ENCODE measurements around the gene CPT1B.

The CPT1B gene

GRCh38 chr22:50584106-50585096, 6.2 kb upstream of the CPT1B start:
- DNase-seq = no peak

- DNase-seq = no peak
Observed at GRCh38 chr22:50583294-50583861, 5.2 kb upstream of the CPT1B start.

- DNase-seq = peak; percentile 96
Observed at GRCh38 chr22:50582493-50583293, 4.5 kb upstream of the CPT1B start, which contains the start of gene CHKB. CHKB (minus strand) TSS chr22:50582849; CDS start chr22:50582781, 68 bp downstream.

DNA sequence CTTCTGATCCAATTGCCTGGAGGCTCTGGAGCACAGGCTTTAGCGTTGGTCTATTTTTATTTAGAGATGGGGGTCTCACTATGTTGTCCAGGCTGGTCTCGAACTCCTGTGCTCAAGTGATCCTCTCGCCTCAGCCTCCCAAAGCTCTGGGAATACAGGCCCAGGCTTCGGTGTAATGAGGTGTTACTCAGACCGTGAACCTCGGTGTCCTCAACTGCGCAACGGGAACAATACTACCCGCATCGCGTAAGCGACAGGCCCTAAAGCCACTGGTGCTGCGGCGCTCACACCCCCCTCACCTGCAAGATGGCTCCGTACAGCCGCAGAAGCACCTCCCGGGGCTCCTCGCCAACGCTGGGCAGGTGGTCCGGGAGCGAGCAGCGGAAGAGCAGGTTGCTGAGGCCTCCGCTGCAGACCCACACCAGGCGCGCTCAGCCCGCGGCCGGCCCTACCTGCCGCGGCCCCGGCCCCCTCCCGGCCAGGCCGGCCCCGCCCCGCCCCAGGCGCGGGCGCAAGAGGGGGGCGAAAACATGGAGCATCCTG, 3.8 kb upstream of the CPT1B start:
- no peak for DNase-seq

- DNase-seq = no peak
Observed at GRCh38 chr22:50581031-50581949, 3.1 kb upstream of the CPT1B start.

- no peak for DNase-seq
Observed at GRCh38 chr22:50579752-50580151, 1.5 kb upstream of the CPT1B start.

DNA sequence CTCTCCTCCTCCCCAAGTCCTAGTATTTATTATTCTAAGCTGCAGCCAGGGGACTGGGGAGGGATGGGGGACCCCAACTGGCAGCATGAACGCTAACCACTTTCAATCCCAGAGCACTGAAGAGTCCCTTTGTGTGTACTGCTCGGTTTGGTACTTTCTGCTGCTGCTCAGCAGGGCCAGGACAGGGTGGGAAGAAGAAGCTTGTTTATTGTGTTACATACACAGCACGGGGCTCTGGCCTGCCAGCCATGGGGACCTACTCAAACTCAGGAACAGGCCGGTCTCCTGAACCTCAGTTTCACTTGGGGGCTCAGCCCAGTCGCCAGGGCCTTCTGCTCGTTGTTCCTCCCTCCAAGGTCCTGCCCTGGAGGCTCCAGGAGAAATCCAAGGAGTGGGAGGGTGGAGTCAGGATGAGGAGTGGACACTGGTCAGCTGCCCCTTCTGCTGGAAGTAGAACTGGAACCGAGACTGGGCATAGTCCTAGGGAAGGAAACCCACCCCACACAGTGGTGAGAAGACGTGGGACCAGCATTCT, 616 bp upstream of the CPT1B start:
- DNase-seq = no peak

- no peak for DNase-seq
Observed at GRCh38 chr22:50577697-50577986, 585 bp downstream of the CPT1B start.

DNA sequence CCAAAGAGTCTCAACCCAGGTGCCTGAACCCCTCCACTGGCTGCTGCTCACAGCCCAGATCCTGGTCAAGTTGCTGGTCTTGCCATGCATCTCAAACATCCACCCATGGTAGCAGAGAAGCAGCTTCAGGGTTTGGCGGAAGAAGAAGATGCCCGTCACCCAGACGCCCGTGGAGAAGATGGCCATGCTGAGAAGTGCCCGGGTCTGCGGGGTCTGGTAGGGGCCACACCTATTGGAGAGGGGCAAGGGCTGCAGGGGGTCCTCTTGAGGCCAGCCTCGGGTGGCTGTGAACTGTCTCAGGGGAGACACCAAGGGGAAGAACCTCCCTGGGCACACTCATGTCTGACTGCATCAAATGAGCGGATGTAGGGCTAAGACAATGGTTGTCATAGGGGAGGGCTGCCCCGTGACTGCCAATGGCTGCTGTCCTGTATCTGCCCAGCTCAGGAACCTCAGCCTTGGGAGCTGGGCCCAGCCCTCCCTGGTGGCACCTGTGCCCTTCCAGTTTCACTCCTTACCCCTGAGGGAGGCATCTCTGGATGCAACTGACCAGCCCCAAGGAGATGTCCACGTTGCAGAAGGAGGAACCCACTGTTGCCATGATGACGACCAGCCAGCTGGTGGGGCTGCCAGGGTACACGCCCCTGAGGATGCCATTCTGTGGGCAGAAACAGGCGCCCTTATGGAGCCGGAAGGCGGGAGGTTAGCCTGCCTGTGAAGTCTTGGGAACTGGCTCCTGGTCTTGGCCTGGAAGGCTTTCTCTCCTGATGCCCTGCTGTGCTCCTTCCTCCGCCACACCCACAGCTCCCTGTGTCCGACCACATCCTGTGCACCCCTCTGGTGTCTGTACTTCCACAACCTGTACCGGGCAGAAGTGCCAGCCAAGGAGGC, 1.2 kb downstream of the CPT1B start:
- DNase-seq = no peak

- no peak for DNase-seq
Observed at GRCh38 chr22:50576070-50576469, 2.2 kb downstream of the CPT1B start.

DNA sequence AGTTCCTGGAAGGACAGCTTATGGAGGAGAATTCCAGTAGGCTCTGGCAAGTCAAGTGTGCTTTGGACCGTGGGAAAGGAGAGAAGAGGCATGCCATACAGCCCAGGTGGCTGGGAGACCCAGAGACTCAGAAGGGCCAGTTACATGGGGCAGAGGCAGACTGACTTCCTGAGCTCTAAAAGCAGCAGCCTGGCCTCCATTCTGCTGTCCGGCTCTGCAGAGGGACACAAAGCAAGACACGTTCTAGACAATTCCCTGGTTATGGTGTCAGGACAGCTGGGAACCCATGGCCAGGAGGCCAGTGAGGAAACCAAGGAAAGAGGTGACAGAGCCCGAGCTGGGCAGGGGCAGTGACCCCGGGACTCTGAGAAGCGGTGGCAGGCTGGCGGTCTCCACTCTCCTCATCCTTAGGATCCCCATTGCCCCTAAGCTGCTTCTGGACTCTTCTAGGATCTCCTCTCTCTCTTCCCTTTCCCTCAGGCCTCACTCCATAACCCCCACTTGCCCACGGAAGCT, 2.7 kb downstream of the CPT1B start:
- no peak for DNase-seq

- no peak for DNase-seq
Observed at GRCh38 chr22:50574383-50574755, 3.9 kb downstream of the CPT1B start.

DNA sequence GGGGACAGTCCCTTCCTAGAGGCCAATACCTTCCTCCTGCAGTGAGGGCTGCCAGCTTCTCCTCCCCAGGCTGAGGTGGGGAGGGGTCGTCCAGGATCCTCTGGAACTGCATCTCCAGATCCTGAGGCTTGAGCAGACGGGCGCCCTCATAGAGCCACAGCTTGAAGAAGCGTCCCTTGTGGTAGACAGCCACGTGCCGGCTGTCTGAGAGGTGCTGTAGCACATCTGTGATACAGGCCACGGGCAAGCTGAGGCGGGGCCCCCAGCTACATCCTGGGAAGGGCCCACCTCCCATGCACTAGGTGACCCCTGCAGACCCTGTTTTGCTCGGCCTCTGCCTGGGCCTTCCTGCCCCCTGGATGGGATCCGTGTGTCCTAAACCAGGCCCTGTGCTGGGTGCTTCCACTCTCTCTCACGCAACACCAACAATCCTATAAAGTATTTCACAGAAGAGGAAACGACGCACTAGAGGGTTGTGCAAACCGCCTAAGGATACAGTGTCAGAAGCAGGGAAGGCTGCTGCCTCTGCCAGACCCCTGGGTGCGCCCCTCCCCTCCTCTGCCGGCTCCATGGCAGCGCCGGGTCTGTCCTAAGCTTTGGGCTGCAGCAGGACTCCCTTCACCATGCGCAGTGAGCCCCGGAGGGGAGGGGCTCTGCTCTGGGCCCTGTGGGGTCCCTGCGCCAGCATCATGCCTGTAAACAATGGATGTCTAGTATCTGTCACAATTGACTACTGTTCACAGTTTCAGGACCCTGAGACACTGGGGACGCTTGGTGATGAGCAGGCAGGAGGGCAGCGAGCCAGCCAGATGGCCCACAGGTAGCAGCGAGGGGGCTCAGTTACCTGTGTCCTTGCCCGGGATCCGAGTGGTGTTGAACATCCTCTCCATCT, 4.5 kb downstream of the CPT1B start:
- DNase-seq = no peak

DNA sequence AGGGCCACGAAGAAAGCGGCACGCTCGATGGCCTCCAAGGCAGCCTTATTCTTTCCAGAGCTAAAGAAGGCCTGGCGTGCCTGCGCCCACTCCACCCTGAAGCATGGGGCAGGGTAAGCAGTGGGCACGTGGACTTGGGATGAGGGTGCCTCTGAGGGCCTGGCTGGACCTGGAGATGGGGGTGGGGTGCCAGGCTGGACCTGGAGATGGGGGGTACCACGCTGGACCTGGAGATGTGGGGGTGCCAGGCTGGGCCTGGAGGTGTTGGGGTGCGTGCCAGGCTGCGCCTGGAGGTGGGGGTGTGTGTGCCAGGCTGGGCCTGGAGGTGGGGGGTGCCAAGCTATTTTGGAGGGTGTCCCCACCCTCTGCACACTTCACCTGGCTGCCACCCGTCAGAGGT, 5.3 kb downstream of the CPT1B start:
- no peak for DNase-seq

GRCh38 chr22:50571264-50572175, 6.7 kb downstream of the CPT1B start:
- DNase-seq = no peak

DNA sequence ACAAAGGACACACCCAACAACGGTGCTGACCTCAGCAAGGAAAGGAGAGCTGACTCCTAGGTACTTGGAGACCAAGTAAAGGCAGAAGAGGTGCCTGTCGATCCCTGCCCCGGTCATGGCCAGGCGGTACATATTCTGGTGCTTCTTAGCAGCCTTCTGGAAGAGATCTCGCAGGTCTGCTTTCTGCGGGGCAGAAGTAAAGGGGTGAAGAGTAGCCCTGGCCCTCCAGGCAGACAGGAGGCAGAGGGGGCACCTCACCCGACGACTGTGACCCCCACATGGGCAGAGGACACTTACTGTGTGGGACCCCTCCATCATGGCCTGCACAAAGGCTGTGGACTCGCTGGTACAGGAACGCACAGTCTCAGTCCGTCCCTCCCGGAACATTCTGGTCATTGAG, 7.4 kb downstream of the CPT1B start:
- no peak for DNase-seq

- no peak for DNase-seq
Observed at GRCh38 chr22:50569896-50570535, 8.2 kb downstream of the CPT1B start.

DNA sequence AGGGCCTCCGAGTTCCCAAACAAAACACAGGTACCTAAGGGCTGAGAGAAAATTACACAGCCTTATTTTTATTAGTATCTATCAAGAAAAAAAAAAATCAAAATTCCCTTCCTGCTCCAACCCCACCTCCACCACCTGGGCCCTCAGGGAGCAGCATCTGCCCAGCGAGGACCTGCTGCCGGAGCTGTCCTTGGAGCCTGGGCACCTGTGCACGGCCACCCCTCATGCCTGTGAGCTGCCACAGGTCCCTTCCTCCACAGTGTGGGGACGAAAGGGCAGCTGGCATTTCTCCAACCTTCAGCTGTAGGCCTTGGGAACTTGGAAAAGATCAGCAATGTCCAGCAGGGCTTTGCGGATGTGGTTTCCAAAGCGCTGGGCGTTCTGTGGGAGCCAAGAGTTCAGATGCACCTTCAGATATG, 9.2 kb downstream of the CPT1B start:
- DNase-seq = no peak

Measured in NCI-H1048 (cell line).